K562 (cell line): Measurements from ENCODE around the gene FMN1. TPM values are rescaled to one million over a fixed set of nuclear protein-coding genes. Genes with fewer than 3 reads are reported as not detected.
A peak's percentile ranks its signal among the peaks of the same experiment; 100 is the strongest.

Source experiments
- BRCA1 ChIP-seq, 2 experiments: fragments of 450-650 bp in 1 of 2; sonication (generic) in 1 of 2; formaldehyde crosslinking in 1 of 2; IDR thresholded peaks; 2 replicates each; pipeline versions ENCODE4 v1.5.0 to v1.6.1; 2017 to 2020; ENCODE audit warnings: mild to moderate bottlenecking in 1 of 2, missing genetic modification reagents in 1 of 2
- DLX4 ChIP-seq: fragments of 250-450 bp; sonication (Bioruptor Pico); IDR thresholded peaks from 2 replicates; pipeline ENCODE4 v1.6.1; 2021; ENCODE audit warnings: mild to moderate bottlenecking
- EP400 ChIP-seq: fragments of 450-650 bp; IDR thresholded peaks from 2 replicates; pipeline ENCODE4 v1.6.1; 2017; ENCODE audit warnings: antibody characterized with exemption, mild to moderate bottlenecking, moderate library complexity
- IRF1 ChIP-seq: sonication (generic); formaldehyde crosslinking; IDR thresholded peaks from 2 replicates; pipeline ENCODE4 v1.8.0; 2022; ENCODE audit warnings: missing genetic modification reagents, mild to moderate bottlenecking, borderline replicate concordance
- MAFK ChIP-seq: IDR thresholded peaks from 2 replicates; pipeline ENCODE4 v1.6.1; 2011; ENCODE audit warnings: low read length, improper control_type of control experiment
- NFE2 ChIP-seq: IDR thresholded peaks from 2 replicates; pipeline ENCODE4 v1.6.1; 2014; ENCODE audit warnings: antibody characterized with exemption, low read depth
- RHOXF2B ChIP-seq: fragments of 250-450 bp; sonication (Bioruptor Pico); conservative IDR thresholded peaks from 2 replicates; pipeline ENCODE4 v1.5.1; 2021
- SNRNP70 ChIP-seq: fragments of 200-400 bp; formaldehyde crosslinking; optimal IDR thresholded peaks from 2 replicates; pipeline ENCODE3; 2017; ENCODE audit warnings: low read depth, low read length
- XRCC3 ChIP-seq: fragments of 450-650 bp; IDR thresholded peaks from 2 replicates; pipeline ENCODE4 v1.6.1; 2017; ENCODE audit warnings: mild to moderate bottlenecking, moderate library complexity
- ZMIZ1 ChIP-seq, 2 experiments: fragments of 150-350 bp in 1 of 2; IDR thresholded peaks; 2 replicates each; pipeline ENCODE4 v1.6.1; 2012 to 2016; ENCODE audit warnings: low read depth in 2 of 2, low read length in 2 of 2, mild to moderate bottlenecking in 1 of 2, moderate library complexity in 1 of 2
- polyA plus RNA-seq, 8 experiments: library from polyadenylated mRNA; depleted of rRNA in 4 of 8; stranded (reverse) in 5 of 8; unstranded in 3 of 8; fragments of >200 nt; fragmentation: Nextera tagmentation in 2 of 8; fragmentation: Illumina TruSeq in 1 of 8; extraction: Ambion mirVana in 2 of 8; extraction: Trizol in 1 of 8; gene quantifications; 2 replicates each; pipeline versions ENCODE4 v1.2.1 to v1.2.3, GENCODE V29; 2011 to 2014; ENCODE audit warnings: inconsistent platforms in 1 of 8, missing spikeins in 1 of 8
- total RNA-seq, 7 experiments: library from RNA; depleted of rRNA in 6 of 7; stranded (reverse); fragments of >200 nt in 6 of 7; fragmentation: Illumina TruSeq in 2 of 7; extraction: Trizol in 2 of 7; gene quantifications; 2 replicates each; pipeline versions ENCODE4 v1.2.1 to v1.2.3, GENCODE V29; 2011 to 2021; ENCODE audit warnings: low replicate concordance in 1 of 7

Gene FMN1
- total and polyA plus RNA-seq, 9 of the 15 experiments (the other 6 are each of a cell fraction or from before 2014, with no cell fraction given), result 0.03 to 0.07 (median 0.04) TPM; not detected in 6

GRCh38 chr15:33201491-33202231 lies 7.1 kb upstream of the FMN1 start (continued):
- TF ChIP-seq ZMIZ1 (IDR thresholded peaks at IDR 0.05; ENCODE audit: low read depth in 2 of 2, low read length in 2 of 2) (no peak), XRCC3 (no peak), EP400 (no peak), DLX4 (no peak), RHOXF2B (no peak), SNRNP70 (no peak), MAFK (0 out of 2 replicates have a peak, but pooled peaks have one; percentile 21), IRF1 (no peak), BRCA1 (IDR thresholded peaks at IDR 0.05) (no peak), BRCA1 (CRISPR knock-in tag; IDR thresholded peaks at IDR 0.05) (no peak), NFE2 (peak; percentile 44; the same call in 1 of the 2 replicates)
